Measurements from ENCODE around the gene CALY. TPM values are rescaled to one million over a fixed set of nuclear protein-coding genes. Genes with fewer than 3 reads are reported as not detected.

CALY gene
- total RNA-seq, 1 donor from 2014 or later = 3.5 TPM

GRCh38 chr10:133277993-133278576, 58.6 kb downstream of the CALY start:
- H3K27ac Mint-ChIP-seq (ENCODE audit: unreplicated experiment) = no peak overlapping the region
- H3K4me1 Mint-ChIP-seq (ENCODE audit: unreplicated experiment) = peaks cover 17% of the 10 kb centered on the region

DNA sequence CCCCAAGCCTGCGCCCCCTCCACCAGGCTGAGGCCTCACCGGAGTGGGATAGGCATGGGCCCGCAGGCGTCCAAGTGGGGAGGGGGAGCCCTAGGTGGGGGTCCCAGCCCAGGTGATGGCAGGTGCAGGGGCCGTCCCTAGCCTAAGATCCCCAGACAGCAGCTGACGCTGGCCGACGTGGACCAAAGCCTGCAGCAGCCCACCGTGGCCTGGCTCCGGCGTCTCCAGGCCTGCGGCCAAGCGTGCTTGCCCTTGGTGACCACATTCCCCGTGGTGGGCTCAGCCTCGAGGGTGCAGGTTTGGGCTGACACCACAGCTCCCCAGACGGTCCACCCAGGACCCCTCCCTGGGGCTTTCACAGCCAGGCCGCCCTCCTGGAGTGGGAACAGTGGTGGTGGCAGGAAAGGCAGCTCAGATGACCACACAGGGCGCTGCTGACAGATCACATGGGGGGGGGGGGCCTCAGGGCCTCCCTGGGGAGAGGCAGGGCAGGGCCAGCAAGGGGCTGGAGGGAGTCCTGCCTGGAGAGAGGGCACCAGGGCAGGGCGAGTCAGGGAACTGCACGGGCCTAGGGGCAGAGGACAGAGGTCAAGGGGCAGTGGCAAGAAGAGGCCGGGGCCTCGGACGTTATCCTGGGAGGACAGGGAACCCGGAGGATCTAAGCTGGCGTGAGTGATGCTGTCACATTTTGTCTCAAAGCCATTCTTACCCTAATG, 59.3 kb downstream of the CALY start:
- Mint-ChIP-seq H3K36me3 (ENCODE audit: unreplicated experiment) (peaks cover 7% of the 10 kb centered on the region), H3K27me3 (ENCODE audit: unreplicated experiment) (no peaks in the 10 kb centered on the region), H3K27ac (ENCODE audit: unreplicated experiment) (no peak overlapping the region), H3K4me1 (ENCODE audit: unreplicated experiment) (peaks cover 17% of the 10 kb centered on the region), H3K4me3 (ENCODE audit: unreplicated experiment) (no peak overlapping the region), H3K9me3 (ENCODE audit: unreplicated experiment) (no peaks in the 10 kb centered on the region)
- TF ChIP-seq, protein P1, sequence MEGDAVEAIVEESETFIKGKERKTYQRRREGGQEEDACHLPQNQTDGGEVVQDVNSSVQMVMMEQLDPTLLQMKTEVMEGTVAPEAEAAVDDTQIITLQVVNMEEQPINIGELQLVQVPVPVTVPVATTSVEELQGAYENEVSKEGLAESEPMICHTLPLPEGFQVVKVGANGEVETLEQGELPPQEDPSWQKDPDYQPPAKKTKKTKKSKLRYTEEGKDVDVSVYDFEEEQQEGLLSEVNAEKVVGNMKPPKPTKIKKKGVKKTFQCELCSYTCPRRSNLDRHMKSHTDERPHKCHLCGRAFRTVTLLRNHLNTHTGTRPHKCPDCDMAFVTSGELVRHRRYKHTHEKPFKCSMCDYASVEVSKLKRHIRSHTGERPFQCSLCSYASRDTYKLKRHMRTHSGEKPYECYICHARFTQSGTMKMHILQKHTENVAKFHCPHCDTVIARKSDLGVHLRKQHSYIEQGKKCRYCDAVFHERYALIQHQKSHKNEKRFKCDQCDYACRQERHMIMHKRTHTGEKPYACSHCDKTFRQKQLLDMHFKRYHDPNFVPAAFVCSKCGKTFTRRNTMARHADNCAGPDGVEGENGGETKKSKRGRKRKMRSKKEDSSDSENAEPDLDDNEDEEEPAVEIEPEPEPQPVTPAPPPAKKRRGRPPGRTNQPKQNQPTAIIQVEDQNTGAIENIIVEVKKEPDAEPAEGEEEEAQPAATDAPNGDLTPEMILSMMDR (IDR thresholded peaks at IDR 0.05) = no peak
- no peak for DNase-seq (ENCODE audit: extremely low spot score, unreplicated experiment)

More at GRCh38 chr10:133277993-133278576, 58.6 kb downstream of the CALY start:
- Mint-ChIP-seq H3K36me3 (ENCODE audit: unreplicated experiment) (peaks cover 11% of the 10 kb centered on the region), H3K4me3 (ENCODE audit: unreplicated experiment) (no peak overlapping the region), H3K27me3 (ENCODE audit: unreplicated experiment) (no peaks in the 10 kb centered on the region), H3K9me3 (ENCODE audit: unreplicated experiment) (no peaks in the 10 kb centered on the region)
- TF ChIP-seq, protein P1 (IDR thresholded peaks at IDR 0.05) = no peak
- no peak for DNase-seq (ENCODE audit: extremely low spot score, unreplicated experiment)

- peaks cover 17% of the 10 kb centered on the region for H3K4me1 Mint-ChIP-seq (ENCODE audit: unreplicated experiment)
These were observed 60.1 kb downstream of the CALY start, which contains the start of gene ADAM8 for GRCh38 chr10:133276435-133277201. Gene ADAM8, minus strand, starts transcription at chr10:133276868. Its CDS starts 51 bp downstream, at chr10:133276817.

DNA sequence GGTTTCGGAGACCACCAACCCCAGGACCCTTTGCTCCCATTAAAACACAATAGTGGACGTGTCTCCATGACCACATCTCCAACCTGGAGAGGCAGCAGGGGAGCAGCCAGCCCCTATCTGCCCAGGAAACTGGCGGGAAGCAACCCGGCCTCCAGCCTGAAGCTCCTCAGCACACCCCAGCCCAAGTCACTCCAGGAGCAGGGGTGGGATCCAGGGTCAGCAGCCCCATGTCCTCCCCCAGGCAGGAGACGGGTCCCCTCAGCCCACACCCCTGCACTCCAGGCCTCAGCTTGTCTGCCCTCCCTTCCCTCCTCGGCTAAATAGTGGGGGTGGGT, 60.6 kb downstream of the CALY start:
- Mint-ChIP-seq H3K9me3 (ENCODE audit: unreplicated experiment) (no peaks in the 10 kb centered on the region), H3K27me3 (ENCODE audit: unreplicated experiment) (no peaks in the 10 kb centered on the region), H3K4me3 (ENCODE audit: unreplicated experiment) (no peak overlapping the region), H3K36me3 (ENCODE audit: unreplicated experiment) (no peaks in the 10 kb centered on the region), H3K4me1 (ENCODE audit: unreplicated experiment) (peaks cover 17% of the 10 kb centered on the region), H3K27ac (ENCODE audit: unreplicated experiment) (no peak overlapping the region)
- DNase-seq (ENCODE audit: extremely low spot score, unreplicated experiment) = no peak
- TF ChIP-seq, protein P1 (IDR thresholded peaks at IDR 0.05) = no peak

More at GRCh38 chr10:133276435-133277201, 60.1 kb downstream of the CALY start, which contains the start of gene ADAM8:
- TF ChIP-seq, protein P1 (IDR thresholded peaks at IDR 0.05) = no peak
- H3K36me3 Mint-ChIP-seq (ENCODE audit: unreplicated experiment) = peaks cover under 1% of the 10 kb centered on the region
- no peaks in the 10 kb centered on the region for H3K27me3 Mint-ChIP-seq (ENCODE audit: unreplicated experiment)
- no peaks in the 10 kb centered on the region for H3K9me3 Mint-ChIP-seq (ENCODE audit: unreplicated experiment)
- H3K4me3 Mint-ChIP-seq (ENCODE audit: unreplicated experiment) = no peak within 1 kb of the TSS
- no peak within 1 kb of the TSS for H3K27ac Mint-ChIP-seq (ENCODE audit: unreplicated experiment)
- no peak for DNase-seq (ENCODE audit: extremely low spot score, unreplicated experiment)

GRCh38 chr10:133275684-133276092, 61.0 kb downstream of the CALY start:
- peaks cover 17% of the 10 kb centered on the region for H3K4me1 Mint-ChIP-seq (ENCODE audit: unreplicated experiment)
- no peaks in the 10 kb centered on the region for H3K9me3 Mint-ChIP-seq (ENCODE audit: unreplicated experiment)
- DNase-seq (ENCODE audit: extremely low spot score, unreplicated experiment) = no peak
- TF ChIP-seq, protein P1 (IDR thresholded peaks at IDR 0.05) = no peak
- no peak overlapping the region for H3K4me3 Mint-ChIP-seq (ENCODE audit: unreplicated experiment)
- H3K36me3 Mint-ChIP-seq (ENCODE audit: unreplicated experiment) = no peaks in the 10 kb centered on the region
- no peak overlapping the region for H3K27ac Mint-ChIP-seq (ENCODE audit: unreplicated experiment)
- no peaks in the 10 kb centered on the region for H3K27me3 Mint-ChIP-seq (ENCODE audit: unreplicated experiment)

All from osteocyte (in vitro differentiated cells).